ENCODE results near the gene IL25.

DNA sequence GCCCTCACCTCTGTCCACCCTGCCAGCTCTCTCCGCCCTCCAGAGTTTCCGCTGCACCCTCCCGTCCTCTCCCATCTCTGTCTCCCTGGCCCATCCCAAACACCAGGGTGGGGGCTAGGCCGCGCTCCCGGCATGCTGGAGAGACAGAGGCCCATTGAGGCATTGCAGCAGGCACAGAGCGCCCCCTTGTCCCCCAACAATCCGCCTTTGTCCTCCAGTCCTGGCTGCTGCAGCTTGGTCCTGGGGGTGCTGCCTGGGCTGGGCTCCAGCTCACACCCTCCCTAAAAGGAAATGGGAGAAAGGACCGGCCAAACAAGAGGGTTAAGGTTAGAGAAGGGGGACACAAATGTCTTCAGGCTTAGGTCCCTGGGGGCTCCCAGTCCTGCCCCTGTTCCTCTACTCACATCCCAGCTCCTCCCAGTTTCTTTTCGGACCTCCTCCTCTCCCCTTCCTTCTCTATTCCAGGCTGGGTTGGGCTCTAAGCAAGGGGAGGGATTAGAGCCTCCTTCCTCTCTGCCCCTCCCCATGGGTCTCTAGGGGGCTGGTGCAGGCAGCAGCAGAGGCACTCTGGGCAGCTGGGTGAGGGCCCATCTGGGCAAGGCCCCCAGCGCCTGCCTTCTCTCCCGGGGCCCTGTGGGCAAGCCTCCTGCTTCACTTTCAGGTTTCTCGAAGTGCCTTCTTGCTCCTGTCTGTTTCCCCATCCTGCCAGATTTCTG is 4.0 kb downstream of the IL25 start, which contains the start of gene CMTM5:
- TF ChIP-seq, protein P1, sequence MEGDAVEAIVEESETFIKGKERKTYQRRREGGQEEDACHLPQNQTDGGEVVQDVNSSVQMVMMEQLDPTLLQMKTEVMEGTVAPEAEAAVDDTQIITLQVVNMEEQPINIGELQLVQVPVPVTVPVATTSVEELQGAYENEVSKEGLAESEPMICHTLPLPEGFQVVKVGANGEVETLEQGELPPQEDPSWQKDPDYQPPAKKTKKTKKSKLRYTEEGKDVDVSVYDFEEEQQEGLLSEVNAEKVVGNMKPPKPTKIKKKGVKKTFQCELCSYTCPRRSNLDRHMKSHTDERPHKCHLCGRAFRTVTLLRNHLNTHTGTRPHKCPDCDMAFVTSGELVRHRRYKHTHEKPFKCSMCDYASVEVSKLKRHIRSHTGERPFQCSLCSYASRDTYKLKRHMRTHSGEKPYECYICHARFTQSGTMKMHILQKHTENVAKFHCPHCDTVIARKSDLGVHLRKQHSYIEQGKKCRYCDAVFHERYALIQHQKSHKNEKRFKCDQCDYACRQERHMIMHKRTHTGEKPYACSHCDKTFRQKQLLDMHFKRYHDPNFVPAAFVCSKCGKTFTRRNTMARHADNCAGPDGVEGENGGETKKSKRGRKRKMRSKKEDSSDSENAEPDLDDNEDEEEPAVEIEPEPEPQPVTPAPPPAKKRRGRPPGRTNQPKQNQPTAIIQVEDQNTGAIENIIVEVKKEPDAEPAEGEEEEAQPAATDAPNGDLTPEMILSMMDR (IDR thresholded peaks at IDR 0.05; ENCODE audit: control extremely low read depth in 1 of 3, insufficient read depth in 1 of 3, low read depth in 1 of 3, low read length in 3 of 3) = peak; percentile 13 to 49 (median 22); a peak in 3 of 4 replicates
- no peak for TF ChIP-seq EZH2 (IDR thresholded peaks at IDR 0.05; ENCODE audit: low read depth, low read length, severe bottlenecking)

All from H1 (cell line).